CD14-positive monocyte (primary cell): ENCODE measurements around the gene CDHR2. TPM values are rescaled to one million over a fixed set of nuclear protein-coding genes. Genes with fewer than 3 reads are reported as not detected.

Experiments
- DNase-seq, 3 donors: peaks; one replicate each; pipeline ENCODE4 v3.0.0-alpha.2; 2011 to 2022
- H2AFZ ChIP-seq: 2 replicates; pipeline ENCODE4 v1.6.0; 2012; ENCODE audit warnings: mild to moderate bottlenecking, low read depth, low read length, inconsistent platforms; ENCODE audit not compliant: insufficient read depth, poor library complexity, severe bottlenecking
- H3K27ac ChIP-seq, 2 donors: 1 replicate in 1 of 2; 2 replicates in 1 of 2; pipeline ENCODE4 v1.5.1; 2012 to 2013; ENCODE audit warnings: low read length in 2 of 2, control low read depth in 1 of 2, inconsistent platforms in 1 of 2, low read depth in 1 of 2, mild to moderate bottlenecking in 1 of 2
- H3K27me3 ChIP-seq, 2 donors: one replicate each; pipeline versions ENCODE4 v1.6.0 to v1.6.1; 2011 to 2013; ENCODE audit warnings: low read length in 2 of 2; ENCODE audit not compliant: control insufficient read depth in 2 of 2, insufficient read depth in 2 of 2
- H3K36me3 ChIP-seq, 2 donors: replicated peaks in 1 of 2; 1 replicate in 1 of 2; 2 replicates in 1 of 2; pipeline versions ENCODE4 v1.5.1 to v1.6.1; 2012 to 2013; ENCODE audit warnings: low read length in 2 of 2, control low read depth in 1 of 2, inconsistent platforms in 1 of 2, mild to moderate bottlenecking in 1 of 2; ENCODE audit not compliant: insufficient read depth in 2 of 2, control insufficient read depth in 1 of 2
- H3K4me1 ChIP-seq, 2 donors: 1 replicate in 1 of 2; 2 replicates in 1 of 2; pipeline versions ENCODE4 v1.5.1 to v1.6.1; 2012 to 2013; ENCODE audit warnings: low read length in 2 of 2, control low read depth in 1 of 2, inconsistent platforms in 1 of 2, mild to moderate bottlenecking in 1 of 2, moderate library complexity in 1 of 2; ENCODE audit not compliant: insufficient read depth in 2 of 2, control insufficient read depth in 1 of 2
- H3K4me2 ChIP-seq: replicated peaks from 2 replicates; pipeline ENCODE3; 2012; ENCODE audit warnings: low read length, moderate library complexity, mild to moderate bottlenecking; ENCODE audit not compliant: poor library complexity, severe bottlenecking; ENCODE audit errors: extremely low read depth
- H3K4me3 ChIP-seq, 3 experiments: fragments of 200-600 bp in 1 of 3; sonication (generic) in 1 of 3; replicated peaks in 1 of 3; 1 replicate in 2 of 3; 2 replicates in 1 of 3; pipeline ENCODE4 v1.5.1; 2011 to 2013; ENCODE audit warnings: low read length in 3 of 3, mild to moderate bottlenecking in 3 of 3, control low read depth in 2 of 3, low read depth in 2 of 3, inconsistent platforms in 1 of 3, moderate library complexity in 1 of 3
- H3K79me2 ChIP-seq: 2 replicates; pipeline ENCODE4 v1.6.0; 2012; ENCODE audit warnings: mild to moderate bottlenecking, control low read depth, inconsistent platforms, low read length, moderate library complexity; ENCODE audit not compliant: insufficient read depth
- H3K9ac ChIP-seq: 2 replicates; pipeline ENCODE4 v1.6.0; 2017; ENCODE audit warnings: low read length, mild to moderate bottlenecking; ENCODE audit not compliant: insufficient read depth, poor library complexity, severe bottlenecking
- H3K9me3 ChIP-seq, 2 donors: replicated peaks in 1 of 2; 1 replicate in 1 of 2; 2 replicates in 1 of 2; pipeline versions ENCODE4 v1.5.1 to v1.6.1; 2012 to 2013; ENCODE audit warnings: low read length in 2 of 2, control low read depth in 1 of 2; ENCODE audit not compliant: control insufficient read depth in 1 of 2, insufficient read depth in 1 of 2
- H4K20me1 ChIP-seq: 2 replicates; pipeline ENCODE4 v1.6.0; 2012; ENCODE audit warnings: mild to moderate bottlenecking, low read length, control low read depth, moderate library complexity; ENCODE audit not compliant: insufficient read depth
- H3K27ac Mint-ChIP-seq, 7 donors: one replicate each; pipeline ENCODE4 v1.8.0; 2020; ENCODE audit warnings: mild to moderate bottlenecking in 7 of 7, mixed read lengths in 7 of 7, moderate library complexity in 6 of 7, inconsistent platforms in 2 of 7
- H3K27me3 Mint-ChIP-seq, 3 donors: one replicate each; pipeline ENCODE4 v1.8.0; 2021 to 2022; ENCODE audit warnings: low read depth in 3 of 3, mild to moderate bottlenecking in 3 of 3, mixed read lengths in 3 of 3, moderate library complexity in 3 of 3, inconsistent platforms in 1 of 3
- H3K36me3 Mint-ChIP-seq, 2 donors: one replicate each; pipeline ENCODE4 v1.8.0; 2020; ENCODE audit warnings: mixed read lengths in 2 of 2, inconsistent platforms in 1 of 2, mild to moderate bottlenecking in 1 of 2
- H3K4me1 Mint-ChIP-seq: one replicate; pipeline ENCODE4 v1.8.0; 2020; ENCODE audit warnings: mild to moderate bottlenecking, mixed read lengths
- H3K4me3 Mint-ChIP-seq, 2 donors: one replicate each; pipeline ENCODE4 v1.8.0; 2020; ENCODE audit warnings: mild to moderate bottlenecking in 2 of 2, mixed read lengths in 2 of 2, moderate library complexity in 1 of 2
- H3K9me3 Mint-ChIP-seq, 7 donors: one replicate each; pipeline ENCODE4 v1.8.0; 2020 to 2022; ENCODE audit warnings: mixed read lengths in 7 of 7, mild to moderate bottlenecking in 6 of 7, moderate library complexity in 6 of 7, inconsistent platforms in 2 of 7
- CTCF ChIP-seq: fragments of 200-600 bp; IDR thresholded peaks from one replicate; pipeline ENCODE4 v1.8.0; 2022; ENCODE audit warnings: antibody characterized with exemption, mild to moderate bottlenecking
- WGBS: methylation state at CpG from one replicate; pipeline ENCODE4 v1.1.5; 2013; ENCODE audit warnings: missing lambda C conversion rate; ENCODE audit not compliant: insufficient coverage; 5-methylcytosine and 5-hydroxymethylcytosine counted together
- intact Hi-C, 2 donors: fragments of 100-400 bp; cut with micrococcal nuclease; formaldehyde crosslinking; loops; one replicate each; pipeline versions ENCODE4 v1.15.0 to v1.15.1; 2023
- polyA plus RNA-seq, 3 donors: library from polyadenylated mRNA; depleted of rRNA in 1 of 3; unstranded in 2 of 3; stranded (reverse) in 1 of 3; fragments of 300-500 nt in 2 of 3; fragments of >200 nt in 1 of 3; fragmentation: Illumina TruSeq in 2 of 3; gene quantifications; 1 replicate in 2 of 3; 2 replicates in 1 of 3; pipeline ENCODE4 v1.2.3, GENCODE V29; 2012 to 2021

CDHR2 gene
- polyA plus RNA-seq, 3 donors = 0.12 TPM; not detected in 2

DNA sequence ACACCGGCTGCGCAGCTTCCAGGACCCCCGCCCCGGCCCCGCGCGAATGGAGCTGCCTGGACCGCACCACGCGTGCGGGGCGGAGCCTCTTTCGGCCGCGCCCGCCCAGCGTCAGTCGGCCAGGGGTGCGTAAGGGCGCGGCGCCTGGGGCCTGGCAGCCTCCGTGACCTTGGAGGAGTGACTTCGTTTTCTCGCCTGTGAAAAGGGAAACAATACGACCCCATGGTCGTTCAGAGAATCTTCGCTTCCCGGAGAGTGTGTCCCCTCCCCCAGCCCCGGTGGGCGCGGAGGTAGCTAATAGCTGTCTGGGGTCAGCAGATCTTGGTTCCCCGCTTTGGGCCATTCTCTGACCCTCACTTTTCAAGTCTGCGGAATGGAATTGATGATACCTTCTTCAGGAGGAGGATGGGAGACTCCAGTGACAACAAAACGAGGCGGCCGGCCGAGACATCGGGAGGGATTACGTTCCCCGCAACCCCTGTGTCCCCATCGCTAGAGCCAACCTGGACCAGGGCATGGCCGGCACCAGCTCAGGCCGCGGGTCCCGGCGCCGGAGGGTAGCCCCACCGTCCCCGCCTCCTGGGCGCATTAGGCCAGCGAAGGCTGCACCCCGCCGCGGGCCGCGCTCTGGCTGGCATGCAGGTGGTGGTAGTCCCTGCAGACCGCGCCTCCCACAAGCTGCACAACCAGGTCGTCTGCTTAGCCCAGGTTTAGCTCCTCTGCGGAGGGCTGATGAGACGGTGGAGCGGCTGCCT, 5.5 kb upstream of the CDHR2 start:
- H3K27me3 Mint-ChIP-seq = peaks cover 0 to 1% (median 0%) of the 10 kb centered on the region in 3 donors
- no peaks in the 10 kb centered on the region for H3K9me3 Mint-ChIP-seq
- peaks cover 38% of the 10 kb centered on the region for H3K79me2 ChIP-seq
- intact Hi-C loops = loop anchor here in 1 of 2 donors (10.0 kb wide), 1 partner anchor 351 kb away; the partner anchor contains the start of gene HK3
- no peaks in the 10 kb centered on the region for H3K36me3 ChIP-seq
- H3K9me3 ChIP-seq = no peaks in the 10 kb centered on the region
- peak overlapping the region; percentile 44 to 78 (median 55) for H3K4me3 ChIP-seq
- under 1% methylated on average over 61 of the region's 63 CpGs for WGBS
- H4K20me1 ChIP-seq = no peaks in the 10 kb centered on the region
- H2AFZ ChIP-seq = peak overlapping the region; percentile 80
- H3K27ac Mint-ChIP-seq = peak overlapping the region; percentile 95 to 99 (median 97)
- peak overlapping the region; percentile 74 to 85 for H3K27ac ChIP-seq
- peaks cover 61 to 79% of the 10 kb centered on the region in 2 donors for H3K4me1 ChIP-seq
- peak; percentile 54 to 64 (median 56) for DNase-seq
- H3K36me3 Mint-ChIP-seq = peaks cover 0 to 12% of the 10 kb centered on the region in 2 donors
- H3K9ac ChIP-seq = peak overlapping the region; percentile 66
- peak overlapping the region; percentile 87 for H3K4me2 ChIP-seq
- H3K4me3 Mint-ChIP-seq = peak overlapping the region; percentile 89 to 91
- no peak for TF ChIP-seq CTCF
- H3K4me1 Mint-ChIP-seq = peaks cover 68% of the 10 kb centered on the region
- no peaks in the 10 kb centered on the region for H3K27me3 ChIP-seq

DNA sequence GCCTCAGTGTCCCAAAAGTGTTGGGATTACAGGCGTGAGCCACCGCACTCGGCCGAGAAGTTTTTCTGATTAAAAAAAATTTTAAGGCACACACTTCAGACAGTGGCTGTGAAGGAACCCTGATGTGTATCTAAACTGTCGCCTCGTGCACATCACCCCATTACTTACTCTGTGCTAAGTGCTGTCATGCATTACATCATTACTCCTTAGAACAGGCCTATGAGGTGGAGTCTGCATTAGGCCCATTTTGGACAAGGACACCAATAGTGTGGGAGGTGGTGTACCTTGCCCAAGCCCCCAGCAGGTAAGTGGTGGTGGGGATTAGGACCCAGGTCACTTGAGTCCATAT, 3.8 kb upstream of the CDHR2 start:
- 100% methylated on average over 4 of the region's 6 CpGs for WGBS
- peaks cover 37% of the 10 kb centered on the region for H3K79me2 ChIP-seq
- Mint-ChIP-seq H3K4me1 (peaks cover 60% of the 10 kb centered on the region), H3K27me3 (peaks cover under 1 to 2% (median 1%) of the 10 kb centered on the region in 3 donors), H3K36me3 (peaks cover 0 to 12% of the 10 kb centered on the region in 2 donors), H3K27ac (peak overlapping the region in 2 of 7 donors; percentile 25 to 30), H3K4me3 (no peak overlapping the region), H3K9me3 (no peaks in the 10 kb centered on the region)
- H3K4me1 ChIP-seq = peaks cover 49 to 72% of the 10 kb centered on the region in 2 donors
- H3K4me2 ChIP-seq = no peak overlapping the region
- H3K27me3 ChIP-seq = no peaks in the 10 kb centered on the region
- no peak overlapping the region for H3K27ac ChIP-seq
- no peaks in the 10 kb centered on the region for H4K20me1 ChIP-seq
- no peak overlapping the region for H3K9ac ChIP-seq
- H2AFZ ChIP-seq = no peak overlapping the region
- no peak for TF ChIP-seq CTCF
- H3K9me3 ChIP-seq = no peaks in the 10 kb centered on the region
- intact Hi-C loops = loop anchor here in 1 of 2 donors (10.0 kb wide), 1 partner anchor 349 kb away; the partner anchor contains the start of gene HK3
- no peak for DNase-seq
- no peak overlapping the region for H3K4me3 ChIP-seq
- no peaks in the 10 kb centered on the region for H3K36me3 ChIP-seq
